HEK293T (cell line): ENCODE data around the gene FAM181B.
A peak's percentile ranks its signal among the peaks of the same experiment; 100 is the strongest.

Experiments
- CTCF ChIA-PET: fragments of 350-600 bp; formaldehyde crosslinking; extraction: SDS; loops from one replicate; lab custom pipeline; 2021; ENCODE audit warnings: antibody characterized with exemption, inconsistent platforms; lab: Yijun Ruan, JAX
- POLR2A ChIA-PET: fragments of 350-600 bp; formaldehyde crosslinking; extraction: SDS; loops from one replicate; lab custom pipeline; 2020; ENCODE audit warnings: antibody characterized with exemption, inconsistent platforms; lab: Yijun Ruan, JAX
- DNase-seq: peaks from one replicate; pipeline ENCODE4 v3.0.0; 2012; ENCODE audit warnings: mixed read lengths; ENCODE audit errors: extremely low spot score
- ARNT ChIP-seq: fragments of 450-650 bp; IDR thresholded peaks from 2 replicates; pipeline ENCODE4 v1.6.1; 2017; ENCODE audit warnings: mild to moderate bottlenecking
- BHLHE40 ChIP-seq: fragments of 450-650 bp; IDR thresholded peaks from 2 replicates; pipeline ENCODE4 v1.6.1; 2016; ENCODE audit warnings: mild to moderate bottlenecking, moderate library complexity, borderline replicate concordance
- CTBP1 ChIP-seq: fragments of 450-650 bp; IDR thresholded peaks from 2 replicates; pipeline ENCODE4 v1.6.1; 2016; ENCODE audit warnings: borderline replicate concordance
- ELF4 ChIP-seq: fragments of 450-650 bp; IDR thresholded peaks from 2 replicates; pipeline ENCODE4 v1.6.1; 2017; ENCODE audit warnings: antibody characterized with exemption
- FOXA1 ChIP-seq: fragments of 450-650 bp; IDR thresholded peaks from 2 replicates; pipeline ENCODE4 v1.6.1; 2016; ENCODE audit warnings: mild to moderate bottlenecking
- FOXK2 ChIP-seq: fragments of 450-650 bp; IDR thresholded peaks from 2 replicates; pipeline ENCODE4 v1.6.1; 2016; ENCODE audit warnings: mild to moderate bottlenecking
- FOXM1 ChIP-seq: fragments of 450-650 bp; IDR thresholded peaks from 2 replicates; pipeline ENCODE4 v1.6.1; 2017; ENCODE audit warnings: mild to moderate bottlenecking, borderline replicate concordance
- HDGF ChIP-seq: fragments of 450-650 bp; IDR thresholded peaks from 2 replicates; pipeline ENCODE4 v1.6.1; 2017; ENCODE audit warnings: antibody characterized with exemption, borderline replicate concordance
- L3MBTL2 ChIP-seq: fragments of 450-650 bp; conservative IDR thresholded peaks from 2 replicates; pipeline ENCODE4 v1.6.1; 2016; ENCODE audit warnings: mild to moderate bottlenecking
- LEF1 ChIP-seq: fragments of 450-650 bp; IDR thresholded peaks from 2 replicates; pipeline ENCODE4 v1.6.1; 2017; ENCODE audit warnings: mild to moderate bottlenecking, borderline replicate concordance
- NFRKB ChIP-seq: fragments of 450-650 bp; IDR thresholded peaks from 2 replicates; pipeline ENCODE4 v1.6.1; 2016; ENCODE audit warnings: mild to moderate bottlenecking, moderate library complexity
- PKNOX1 ChIP-seq: fragments of 450-650 bp; IDR thresholded peaks from 2 replicates; pipeline ENCODE4 v1.6.1; 2016
- SP1 ChIP-seq: fragments of 450-650 bp; IDR thresholded peaks from 2 replicates; pipeline ENCODE4 v1.6.1; 2017
- SUZ12 ChIP-seq: fragments of 450-650 bp; IDR thresholded peaks from 2 replicates; pipeline ENCODE4 v1.6.1; 2016; ENCODE audit warnings: mild to moderate bottlenecking
- TARDBP ChIP-seq: fragments of 450-650 bp; IDR thresholded peaks from 2 replicates; pipeline ENCODE4 v1.6.1; 2016
- ZNF384 ChIP-seq: fragments of 450-650 bp; IDR thresholded peaks from 2 replicates; pipeline ENCODE4 v1.6.1; 2016

FAM181B gene

GRCh38 chr11:82747471-82747870 lies 13.8 kb upstream of the FAM181B start:
- POLR2A ChIA-PET: no interaction called here
- no peak for TF ChIP-seq CTBP1
- TF ChIP-seq FOXA1: no peak
- no peak for TF ChIP-seq FOXM1
- TF ChIP-seq NFRKB: no peak
- CTCF ChIA-PET: no interaction called here
- no peak for DNase-seq

- no peak for TF ChIP-seq CTBP1
- ChIA-PET CTCF (no interaction called here), POLR2A (no interaction called here)
- no peak for DNase-seq
These were observed 4.4 kb upstream of the FAM181B start for GRCh38 chr11:82738091-82738490.

GRCh38 chr11:82734120-82734479 lies 436 bp upstream of the FAM181B start:
- no peak for DNase-seq
- no peak for TF ChIP-seq L3MBTL2
- TF ChIP-seq SUZ12: no peak
- no peak for TF ChIP-seq CTBP1
- no peak for TF ChIP-seq BHLHE40
- TF ChIP-seq NFRKB: no peak
- TF ChIP-seq FOXM1: no peak
- TF ChIP-seq LEF1: no peak
- no peak for TF ChIP-seq HDGF
- TF ChIP-seq SP1: no peak
- no peak for TF ChIP-seq ARNT
- no peak for TF ChIP-seq FOXA1
- TF ChIP-seq PKNOX1: no peak
- no peak for TF ChIP-seq ELF4
- TF ChIP-seq ZNF384: no peak
- no peak for TF ChIP-seq TARDBP
- POLR2A ChIA-PET: interaction anchor here (0.8 to 1.2 kb wide), 3 partner anchors 11 to 552 kb away, joined by 3 to 7 read pairs (median 3); partner anchors contain the start of gene PRCP
- CTCF ChIA-PET: interaction anchor here (0.8 to 0.9 kb wide), 2 partner anchors 23 to 42 kb away, joined by 3 to 4 read pairs; no protein-coding TSS in a partner anchor

GRCh38 chr11:82732734-82733443 lies 775 bp downstream of the FAM181B start:
- DNase-seq: peak; percentile 16
- CTCF ChIA-PET: interaction anchor here (0.8 kb wide), 1 partner anchor 24 kb away, joined by 3 read pairs; no protein-coding TSS in a partner anchor

GRCh38 chr11:82732348-82732733 lies 1.3 kb downstream of the FAM181B start:
- ChIA-PET POLR2A (no interaction called here), CTCF (no interaction called here)
- no peak for DNase-seq
- TF ChIP-seq ELF4 (no peak), FOXM1 (no peak), NFRKB (no peak), L3MBTL2 (no peak), TARDBP (no peak), ARNT (no peak), PKNOX1 (no peak), FOXA1 (no peak), ZNF384 (no peak), BHLHE40 (no peak)

More at GRCh38 chr11:82732734-82733443, 775 bp downstream of the FAM181B start:
- TF ChIP-seq FOXM1: no peak
- TF ChIP-seq ELF4: no peak
- no peak for TF ChIP-seq FOXK2
- TF ChIP-seq HDGF: no peak
- TF ChIP-seq LEF1: no peak
- no peak for TF ChIP-seq SP1
- TF ChIP-seq L3MBTL2: no peak
- no peak for TF ChIP-seq TARDBP
- TF ChIP-seq CTBP1: no peak
- no peak for TF ChIP-seq SUZ12
- no peak for TF ChIP-seq ZNF384
- TF ChIP-seq BHLHE40: no peak
- TF ChIP-seq ARNT: no peak
- no peak for TF ChIP-seq NFRKB
- no peak for TF ChIP-seq FOXA1
- TF ChIP-seq PKNOX1: no peak
- POLR2A ChIA-PET: interaction anchor here (0.7 to 1.2 kb wide), 4 partner anchors 10 to 553 kb away, joined by 3 to 7 read pairs (median 3); partner anchors contain the start of genes DDIAS and PRCP

GRCh38 chr11:82731691-82732277 lies 1.9 kb downstream of the FAM181B start:
- TF ChIP-seq SP1: no peak
- no peak for TF ChIP-seq NFRKB
- no peak for TF ChIP-seq LEF1
- no peak for TF ChIP-seq FOXA1
- no peak for TF ChIP-seq ARNT
- TF ChIP-seq BHLHE40: no peak
- no peak for TF ChIP-seq TARDBP
- TF ChIP-seq SUZ12: no peak
- no peak for TF ChIP-seq L3MBTL2
- TF ChIP-seq ZNF384: no peak
- TF ChIP-seq FOXK2: no peak
- TF ChIP-seq HDGF: no peak
- TF ChIP-seq FOXM1: no peak
- no peak for TF ChIP-seq CTBP1
- TF ChIP-seq ELF4: no peak
- no peak for TF ChIP-seq PKNOX1
- ChIA-PET POLR2A (interaction anchor here (1.3 kb wide), 1 partner anchor 554 kb away, joined by 3 read pairs; the partner anchor contains the start of gene CCDC90B), CTCF (no interaction called here)
- DNase-seq: no peak
